ENCODE results near the gene CHST3.

- no peak for TF ChIP-seq POLR2A (IDR thresholded peaks at IDR 0.05)
- no peak for TF ChIP-seq CTCF (IDR thresholded peaks at IDR 0.05 in 8 of 11, conservative IDR thresholded peaks at IDR 0.05 in 3 of 11)
Observed at GRCh38 chr10:72061491-72061890, 97.3 kb downstream of the CHST3 start.

Data from spleen (tissue), 7 donors.